Activated CD8-positive, alpha-beta T cell treated with anti-CD3 and anti-CD28 coated beads for 36 hours (primary cell): Measurements from ENCODE around the gene BLOC1S5. TPM values are rescaled to one million over a fixed set of nuclear protein-coding genes. Genes with fewer than 3 reads are reported as not detected.
A peak's percentile ranks its signal among the peaks of the same experiment; 100 is the strongest.

Experiments
- ATAC-seq: fragments of 200-7000 bp; cut with Tn5 transposase; one replicate; pipeline ENCODE4 v1.10.0; 2021; ENCODE audit warnings: mild to moderate bottlenecking, moderate library complexity
- CTCF ChIA-PET: fragments of 350-600 bp; sonication (Branson Sonifier 250); formaldehyde crosslinking; loops from one replicate; lab custom pipeline; 2021; ENCODE audit warnings: antibody characterized with exemption; lab: Charles Lee
- POLR2A ChIA-PET: fragments of 350-600 bp; sonication (Branson Sonifier 250); formaldehyde crosslinking; loops from one replicate; lab custom pipeline; 2021; ENCODE audit warnings: antibody characterized with exemption; lab: Charles Lee
- DNase-seq: peaks from one replicate; pipeline ENCODE4 v3.0.0-alpha.2; 2020
- H3K27ac Mint-ChIP-seq: one replicate; pipeline ENCODE4 v1.8.0; 2021; ENCODE audit warnings: mild to moderate bottlenecking, mixed read lengths
- H3K27me3 Mint-ChIP-seq: one replicate; pipeline ENCODE4 v1.8.0; 2021; ENCODE audit warnings: mixed read lengths
- H3K36me3 Mint-ChIP-seq: one replicate; pipeline ENCODE4 v1.8.0; 2021; ENCODE audit warnings: low read depth, mixed read lengths
- H3K4me1 Mint-ChIP-seq: one replicate; pipeline ENCODE4 v1.8.0; 2021; ENCODE audit warnings: low read depth, mixed read lengths
- H3K4me3 Mint-ChIP-seq: one replicate; pipeline ENCODE4 v1.8.0; 2021; ENCODE audit warnings: mild to moderate bottlenecking, moderate library complexity, mixed read lengths
- H3K9me3 Mint-ChIP-seq: one replicate; pipeline ENCODE4 v1.8.0; 2021; ENCODE audit warnings: mixed read lengths
- intact Hi-C: fragments of 100-400 bp; cut with micrococcal nuclease; formaldehyde crosslinking; loops from one replicate; pipeline ENCODE4 v1.10.0; 2022
- total RNA-seq, 2 experiments: library from RNA; stranded (reverse); gene quantifications; one replicate each; pipeline ENCODE4 v1.2.3, GENCODE V29; 2021
- TF ChIP-seq, protein P1 (sequence below): fragments of 200-600 bp; IDR thresholded peaks from one replicate; pipeline ENCODE4 v1.8.0; 2022; ENCODE audit warnings: antibody characterized with exemption, mild to moderate bottlenecking

BLOC1S5 gene
- total RNA-seq, 2 experiments from 2014 or later: 23.7 to 26.2 TPM

DNA sequence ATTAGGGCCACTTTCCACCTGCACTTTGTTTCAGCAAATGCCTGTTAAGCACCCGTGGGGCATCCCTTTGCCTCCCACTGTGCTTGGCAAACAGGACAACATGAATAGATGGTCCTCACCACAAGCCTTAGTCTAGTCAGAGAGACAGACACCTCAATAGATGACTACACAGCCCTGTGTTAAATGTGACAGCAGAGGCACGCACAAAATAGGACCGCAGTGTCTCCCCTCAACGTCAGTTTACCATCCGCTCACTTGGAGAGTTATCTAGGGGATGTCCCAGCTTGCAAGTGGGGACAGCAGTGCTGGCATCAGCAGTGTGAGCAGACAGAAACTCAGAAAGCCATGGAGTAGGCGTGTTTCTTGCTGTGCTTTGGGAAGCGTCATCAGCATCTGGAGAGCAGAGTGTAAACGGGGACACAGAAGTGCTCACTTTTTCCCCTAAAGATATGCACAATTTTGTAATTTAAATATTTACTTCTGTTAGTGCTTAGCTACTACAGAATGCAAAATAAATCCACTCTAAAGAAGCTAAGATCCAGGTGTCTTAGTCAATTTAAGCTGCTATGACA lies 87.6 kb downstream of the BLOC1S5 start:
- H3K27me3 Mint-ChIP-seq: peaks cover 17% of the 10 kb centered on the region
- peaks cover 7% of the 10 kb centered on the region for H3K4me1 Mint-ChIP-seq
- ATAC-seq (no peak), DNase-seq (no peak)
- TF ChIP-seq, protein P1, sequence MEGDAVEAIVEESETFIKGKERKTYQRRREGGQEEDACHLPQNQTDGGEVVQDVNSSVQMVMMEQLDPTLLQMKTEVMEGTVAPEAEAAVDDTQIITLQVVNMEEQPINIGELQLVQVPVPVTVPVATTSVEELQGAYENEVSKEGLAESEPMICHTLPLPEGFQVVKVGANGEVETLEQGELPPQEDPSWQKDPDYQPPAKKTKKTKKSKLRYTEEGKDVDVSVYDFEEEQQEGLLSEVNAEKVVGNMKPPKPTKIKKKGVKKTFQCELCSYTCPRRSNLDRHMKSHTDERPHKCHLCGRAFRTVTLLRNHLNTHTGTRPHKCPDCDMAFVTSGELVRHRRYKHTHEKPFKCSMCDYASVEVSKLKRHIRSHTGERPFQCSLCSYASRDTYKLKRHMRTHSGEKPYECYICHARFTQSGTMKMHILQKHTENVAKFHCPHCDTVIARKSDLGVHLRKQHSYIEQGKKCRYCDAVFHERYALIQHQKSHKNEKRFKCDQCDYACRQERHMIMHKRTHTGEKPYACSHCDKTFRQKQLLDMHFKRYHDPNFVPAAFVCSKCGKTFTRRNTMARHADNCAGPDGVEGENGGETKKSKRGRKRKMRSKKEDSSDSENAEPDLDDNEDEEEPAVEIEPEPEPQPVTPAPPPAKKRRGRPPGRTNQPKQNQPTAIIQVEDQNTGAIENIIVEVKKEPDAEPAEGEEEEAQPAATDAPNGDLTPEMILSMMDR: no peak
- intact Hi-C loops: no loop called here
- no peaks in the 10 kb centered on the region for H3K9me3 Mint-ChIP-seq
- no peak overlapping the region for H3K27ac Mint-ChIP-seq
- no peaks in the 10 kb centered on the region for H3K36me3 Mint-ChIP-seq
- H3K4me3 Mint-ChIP-seq: no peak overlapping the region
- ChIA-PET POLR2A (no interaction called here), CTCF (no interaction called here)

DNA sequence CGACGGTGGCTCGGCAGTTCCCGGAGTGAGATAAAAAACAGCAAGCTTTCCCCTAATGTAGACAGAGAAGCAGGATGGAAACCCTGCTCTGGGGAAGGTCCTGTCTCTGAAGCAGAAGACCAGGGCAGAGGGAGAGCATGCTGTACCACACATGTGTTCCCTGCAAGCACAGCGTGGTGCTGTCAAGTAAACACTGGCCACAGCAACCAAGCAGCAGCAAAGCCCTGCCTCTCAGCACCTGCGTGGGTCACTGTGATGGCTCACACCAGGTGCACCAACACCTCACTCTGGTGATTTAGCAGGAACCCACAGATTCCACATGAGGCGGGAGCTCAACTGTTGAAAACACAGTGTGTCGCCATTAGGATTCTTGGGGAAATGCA lies 88.4 kb downstream of the BLOC1S5 start:
- CTCF ChIA-PET: no interaction called here
- intact Hi-C loops: no loop called here
- Mint-ChIP-seq H3K27ac (no peak overlapping the region), H3K4me1 (peaks cover 7% of the 10 kb centered on the region), H3K36me3 (no peaks in the 10 kb centered on the region), H3K27me3 (peaks cover 17% of the 10 kb centered on the region), H3K4me3 (no peak overlapping the region), H3K9me3 (no peaks in the 10 kb centered on the region)
- TF ChIP-seq, protein P1: no peak
- ATAC-seq: no peak
- POLR2A ChIA-PET: no interaction called here
- DNase-seq: peak; percentile 5

DNA sequence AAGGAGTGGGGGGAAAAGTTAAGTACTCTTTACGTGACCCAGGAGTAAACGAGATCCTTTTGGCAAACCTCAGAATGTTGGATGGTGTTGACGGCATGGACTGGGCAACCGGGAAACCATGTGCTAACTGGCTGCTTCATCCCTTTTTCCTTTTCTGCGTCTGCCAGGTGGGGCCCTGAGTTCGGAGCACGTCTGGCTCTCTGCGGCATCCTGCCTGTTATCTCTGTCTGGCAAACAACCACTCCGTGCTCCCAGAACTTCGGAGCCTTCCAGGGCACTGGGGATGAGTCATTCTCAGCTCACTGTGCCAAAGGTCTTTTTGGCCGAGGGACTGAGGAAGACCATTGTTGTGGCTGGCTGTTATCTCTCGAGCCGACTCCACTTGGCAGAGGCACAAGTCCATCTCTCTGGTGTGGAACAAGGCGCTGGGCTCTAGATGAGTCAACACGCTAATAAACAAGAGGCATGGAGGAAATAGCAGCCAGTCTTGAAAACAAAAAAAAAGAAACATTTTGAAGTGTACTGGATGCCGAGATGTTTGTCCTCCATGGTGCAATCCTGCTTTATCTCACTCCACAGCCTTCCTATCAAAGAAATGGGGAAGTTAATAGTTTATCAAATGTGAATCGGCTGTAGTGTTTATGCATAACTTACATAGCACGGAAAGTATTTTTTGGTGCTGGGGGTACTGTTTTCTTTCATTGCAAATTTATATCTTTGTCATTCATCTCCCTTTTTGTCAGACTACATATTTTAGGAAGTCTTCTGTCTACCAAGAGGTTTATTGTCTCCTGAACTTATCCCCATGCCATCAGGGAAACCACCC lies 89.0 kb downstream of the BLOC1S5 start:
- Mint-ChIP-seq H3K27ac (no peak overlapping the region), H3K4me1 (peaks cover 7% of the 10 kb centered on the region), H3K27me3 (peaks cover 17% of the 10 kb centered on the region), H3K4me3 (no peak overlapping the region), H3K9me3 (peaks cover 5% of the 10 kb centered on the region), H3K36me3 (no peaks in the 10 kb centered on the region)
- ChIA-PET POLR2A (no interaction called here), CTCF (interaction anchor here (0.6 to 0.7 kb wide), 2 partner anchors 162 to 286 kb away, joined by 3 read pairs; no protein-coding TSS in a partner anchor)
- TF ChIP-seq, protein P1: no peak
- intact Hi-C loops: no loop called here
- ATAC-seq (no peak), DNase-seq (no peak)

DNA sequence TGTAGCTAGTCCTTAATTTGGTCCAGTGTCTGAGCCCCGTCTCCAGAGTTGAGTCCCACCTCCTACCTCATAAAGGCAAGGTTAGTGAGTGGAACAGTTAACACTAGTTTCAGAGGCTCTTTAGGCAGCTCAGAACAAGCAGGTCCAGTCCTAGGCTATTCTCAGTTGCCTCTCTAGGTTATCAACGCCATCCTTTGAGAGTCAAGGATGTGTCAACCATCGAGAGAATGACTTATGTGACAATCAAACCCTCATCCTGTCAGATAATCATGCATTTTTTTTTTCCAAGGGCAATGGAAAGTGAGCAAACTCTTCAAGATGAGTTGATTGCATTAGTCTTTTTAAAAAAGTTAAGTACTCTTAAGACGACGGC lies 89.6 kb downstream of the BLOC1S5 start:
- POLR2A ChIA-PET: no interaction called here
- H3K4me3 Mint-ChIP-seq: no peak overlapping the region
- no peak overlapping the region for H3K27ac Mint-ChIP-seq
- DNase-seq (no peak), ATAC-seq (no peak)
- H3K9me3 Mint-ChIP-seq: peaks cover 8% of the 10 kb centered on the region
- H3K4me1 Mint-ChIP-seq: peaks cover 7% of the 10 kb centered on the region
- peaks cover 2% of the 10 kb centered on the region for H3K36me3 Mint-ChIP-seq
- intact Hi-C loops: no loop called here
- TF ChIP-seq, protein P1: no peak
- H3K27me3 Mint-ChIP-seq: peaks cover 17% of the 10 kb centered on the region
- CTCF ChIA-PET: interaction anchor here (0.6 to 0.7 kb wide), 2 partner anchors 161 to 287 kb away, joined by 3 read pairs; no protein-coding TSS in a partner anchor

DNA sequence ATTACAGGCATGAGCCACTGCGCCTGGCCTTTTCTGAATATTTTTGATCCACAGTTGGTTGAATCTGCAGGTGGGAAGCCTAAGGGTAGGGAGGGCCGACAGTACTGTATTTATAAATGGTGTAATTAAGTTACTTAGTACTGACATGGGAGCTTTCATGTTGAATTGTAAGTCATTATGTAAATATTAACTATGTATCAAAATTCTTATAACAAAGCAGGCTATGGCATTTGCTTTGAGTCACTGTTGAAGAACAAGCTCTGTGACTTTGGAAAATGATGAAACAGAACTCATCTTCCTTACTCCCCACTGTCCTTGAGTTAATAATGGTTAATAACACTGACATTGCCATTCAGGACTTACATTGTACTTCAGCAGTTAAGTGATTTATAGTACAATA lies 90.6 kb downstream of the BLOC1S5 start:
- peaks cover 18% of the 10 kb centered on the region for H3K27me3 Mint-ChIP-seq
- no peak for DNase-seq
- intact Hi-C loops: no loop called here
- peaks cover 7% of the 10 kb centered on the region for H3K4me1 Mint-ChIP-seq
- CTCF ChIA-PET: no interaction called here
- ATAC-seq: no peak
- peaks cover 2% of the 10 kb centered on the region for H3K36me3 Mint-ChIP-seq
- peaks cover 14% of the 10 kb centered on the region for H3K9me3 Mint-ChIP-seq
- TF ChIP-seq, protein P1: no peak
- no peak overlapping the region for H3K27ac Mint-ChIP-seq
- no peak overlapping the region for H3K4me3 Mint-ChIP-seq
- POLR2A ChIA-PET: no interaction called here
